ENCODE data around the gene NEFH. TPM values are rescaled to one million over a fixed set of nuclear protein-coding genes. Genes with fewer than 3 reads are reported as not detected.
A peak's percentile ranks its signal among the peaks of the same experiment; 100 is the strongest.

Gene NEFH
- total and polyA plus RNA-seq, 2 donors (not counting 1 experiment from before 2014, with no cell fraction given), result 0.04 to 0.10 TPM

DNA sequence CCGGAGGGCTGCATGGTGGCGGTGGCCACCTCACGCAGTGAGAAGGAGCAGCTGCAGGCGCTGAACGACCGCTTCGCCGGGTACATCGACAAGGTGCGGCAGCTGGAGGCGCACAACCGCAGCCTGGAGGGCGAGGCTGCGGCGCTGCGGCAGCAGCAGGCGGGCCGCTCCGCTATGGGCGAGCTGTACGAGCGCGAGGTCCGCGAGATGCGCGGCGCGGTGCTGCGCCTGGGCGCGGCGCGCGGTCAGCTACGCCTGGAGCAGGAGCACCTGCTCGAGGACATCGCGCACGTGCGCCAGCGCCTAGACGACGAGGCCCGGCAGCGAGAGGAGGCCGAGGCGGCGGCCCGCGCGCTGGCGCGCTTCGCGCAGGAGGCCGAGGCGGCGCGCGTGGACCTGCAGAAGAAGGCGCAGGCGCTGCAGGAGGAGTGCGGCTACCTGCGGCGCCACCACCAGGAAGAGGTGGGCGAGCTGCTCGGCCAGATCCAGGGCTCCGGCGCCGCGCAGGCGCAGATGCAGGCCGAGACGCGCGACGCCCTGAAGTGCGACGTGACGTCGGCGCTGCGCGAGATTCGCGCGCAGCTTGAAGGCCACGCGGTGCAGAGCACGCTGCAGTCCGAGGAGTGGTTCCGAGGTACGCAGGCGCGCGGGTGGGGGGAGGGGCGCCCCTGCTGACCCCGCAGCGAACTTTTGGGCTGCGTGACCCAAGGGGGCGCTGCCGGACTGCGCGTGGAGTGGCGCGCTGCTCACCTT lies 670 bp downstream of the NEFH start:
- H3K4me3 Mint-ChIP-seq, result peak overlapping the region; percentile 79
- H3K9me3 Mint-ChIP-seq (ENCODE audit: insufficient read depth), result no peaks in the 10 kb centered on the region
- Histone ChIP-seq H4K20me1 (ENCODE audit: control insufficient read depth, insufficient read depth, low read length, poor library complexity, severe bottlenecking) (no peaks in the 10 kb centered on the region), H2AFZ (ENCODE audit: insufficient read depth, low read depth, low read length, poor library complexity, severe bottlenecking) (no peak overlapping the region), H3K36me3 (replicated peaks in 1 of 2; ENCODE audit: control extremely low read depth in 1 of 2, control insufficient read depth in 1 of 2, extremely low read depth in 1 of 2, insufficient read depth in 2 of 2, low read length in 1 of 2) (no peaks in the 10 kb centered on the region), H3K4me2 (replicated peaks; ENCODE audit: low read depth, low read length, poor library complexity, severe bottlenecking) (peak overlapping the region; percentile 66), H3K9me3 (ENCODE audit: control extremely low read depth in 1 of 3, control insufficient read depth in 2 of 3, insufficient read depth in 1 of 3, low read length in 2 of 3) (peaks cover 0 to 27% (median 0%) of the 10 kb centered on the region in 3 donors), H3K79me2 (ENCODE audit: control insufficient read depth, insufficient read depth, low read length) (no peaks in the 10 kb centered on the region), H3K4me3 (ENCODE audit: control extremely low read depth in 1 of 5, extremely low read depth in 1 of 5, insufficient read depth in 1 of 5, low read depth in 2 of 5, low read length in 4 of 5) (peak overlapping the region in 2 of 5 experiments; percentile 8 to 24), H3K9ac (ENCODE audit: low read length) (no peak overlapping the region), H3K4me1 (ENCODE audit: control insufficient read depth in 2 of 2, insufficient read depth in 2 of 2, low read length in 2 of 2) (peaks cover 30 to 38% of the 10 kb centered on the region in 2 donors), H3K27ac (ENCODE audit: low read length in 2 of 2) (no peak overlapping the region), H3K27me3 (replicated peaks in 1 of 4; ENCODE audit: control extremely low read depth in 1 of 4, control insufficient read depth in 3 of 4, insufficient read depth in 4 of 4, low read length in 3 of 4) (peaks cover 0 to 64% (median 43%) of the 10 kb centered on the region in 4 experiments)
- CTCF ChIA-PET, result interaction anchor here (1.1 to 2.4 kb wide), 2 partner anchors 9 to 44 kb away, joined by 3 to 10 read pairs; no protein-coding TSS in a partner anchor
- no peak overlapping the region for H3K27ac Mint-ChIP-seq
- H3K4me1 Mint-ChIP-seq, result peaks cover 38% of the 10 kb centered on the region
- WGBS (ENCODE audit: insufficient coverage), result 23% methylated on average over 107 of the region's 107 CpGs
- intact Hi-C loops (cut with micrococcal nuclease), result no loop called here
- TF ChIP-seq EZH2 (IDR thresholded peaks at IDR 0.05; ENCODE audit: borderline replicate concordance, insufficient read depth, low read depth, low read length, poor library complexity, severe bottlenecking), result no peak
- TF ChIP-seq, protein P1, sequence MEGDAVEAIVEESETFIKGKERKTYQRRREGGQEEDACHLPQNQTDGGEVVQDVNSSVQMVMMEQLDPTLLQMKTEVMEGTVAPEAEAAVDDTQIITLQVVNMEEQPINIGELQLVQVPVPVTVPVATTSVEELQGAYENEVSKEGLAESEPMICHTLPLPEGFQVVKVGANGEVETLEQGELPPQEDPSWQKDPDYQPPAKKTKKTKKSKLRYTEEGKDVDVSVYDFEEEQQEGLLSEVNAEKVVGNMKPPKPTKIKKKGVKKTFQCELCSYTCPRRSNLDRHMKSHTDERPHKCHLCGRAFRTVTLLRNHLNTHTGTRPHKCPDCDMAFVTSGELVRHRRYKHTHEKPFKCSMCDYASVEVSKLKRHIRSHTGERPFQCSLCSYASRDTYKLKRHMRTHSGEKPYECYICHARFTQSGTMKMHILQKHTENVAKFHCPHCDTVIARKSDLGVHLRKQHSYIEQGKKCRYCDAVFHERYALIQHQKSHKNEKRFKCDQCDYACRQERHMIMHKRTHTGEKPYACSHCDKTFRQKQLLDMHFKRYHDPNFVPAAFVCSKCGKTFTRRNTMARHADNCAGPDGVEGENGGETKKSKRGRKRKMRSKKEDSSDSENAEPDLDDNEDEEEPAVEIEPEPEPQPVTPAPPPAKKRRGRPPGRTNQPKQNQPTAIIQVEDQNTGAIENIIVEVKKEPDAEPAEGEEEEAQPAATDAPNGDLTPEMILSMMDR (IDR thresholded peaks at IDR 0.05), result no peak
- POLR2A ChIA-PET, result interaction anchor here (0.7 kb wide), 1 partner anchor 68 kb away, joined by 6 read pairs; no protein-coding TSS in a partner anchor
- peaks cover 35% of the 10 kb centered on the region for H3K27me3 Mint-ChIP-seq
- DNase-seq (peak; percentile 61), ATAC-seq (ENCODE audit: low read depth) (no peak)
